ENCODE data around the gene OR2J3.
"Not testable (repeated sequence)": the region's sequence is repeated elsewhere in the genome, so short reads cannot be mapped to it uniquely, and the experiment has no call there.

Gene OR2J3

DNA sequence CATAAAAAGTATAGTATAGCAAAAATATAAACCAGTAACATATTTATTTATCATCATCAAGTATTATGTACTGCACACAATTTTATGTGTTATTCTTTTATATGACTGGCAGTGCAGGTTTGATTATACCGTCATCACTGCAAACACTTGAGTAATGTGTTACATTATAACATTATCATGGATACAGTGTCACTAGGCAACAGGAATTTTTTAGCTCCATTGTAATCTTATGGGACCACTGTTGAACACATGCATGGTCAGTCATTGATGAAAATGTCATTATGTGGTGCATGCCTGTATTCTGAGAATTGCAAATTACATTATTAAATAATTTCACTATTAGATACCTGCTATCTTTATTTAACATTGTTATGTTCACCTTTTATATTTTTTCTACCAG, 33.7 kb downstream of the OR2J3 start:
- TF ChIP-seq ZNF274 (IDR thresholded peaks at IDR 0.05; ENCODE audit: low read depth, low read length): no peak
- no peak overlapping the region for H3K4me3 ChIP-seq (ENCODE audit: low read length)

DNA sequence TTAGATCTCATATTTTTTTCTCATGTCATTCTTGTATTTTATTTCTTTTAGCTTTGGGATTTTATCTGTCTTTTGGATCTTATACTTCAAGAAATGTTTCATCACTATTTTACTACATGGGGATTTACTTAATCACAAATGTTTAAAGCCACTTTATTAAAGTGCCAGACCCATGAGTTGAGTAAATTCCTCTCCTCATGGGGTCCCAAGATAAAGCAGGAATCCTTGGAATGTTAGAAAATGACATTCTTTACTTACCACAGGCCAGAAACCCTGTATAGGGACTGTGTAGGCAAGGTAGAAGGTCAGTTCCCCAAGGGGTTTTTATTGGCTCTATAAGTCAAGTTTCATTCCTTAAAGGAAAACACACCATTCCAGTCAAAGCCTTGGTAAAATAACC, 34.5 kb downstream of the OR2J3 start:
- H3K4me3 ChIP-seq (ENCODE audit: low read length): no peak overlapping the region
- no peak for TF ChIP-seq ZNF274 (IDR thresholded peaks at IDR 0.05; ENCODE audit: low read depth, low read length)

DNA sequence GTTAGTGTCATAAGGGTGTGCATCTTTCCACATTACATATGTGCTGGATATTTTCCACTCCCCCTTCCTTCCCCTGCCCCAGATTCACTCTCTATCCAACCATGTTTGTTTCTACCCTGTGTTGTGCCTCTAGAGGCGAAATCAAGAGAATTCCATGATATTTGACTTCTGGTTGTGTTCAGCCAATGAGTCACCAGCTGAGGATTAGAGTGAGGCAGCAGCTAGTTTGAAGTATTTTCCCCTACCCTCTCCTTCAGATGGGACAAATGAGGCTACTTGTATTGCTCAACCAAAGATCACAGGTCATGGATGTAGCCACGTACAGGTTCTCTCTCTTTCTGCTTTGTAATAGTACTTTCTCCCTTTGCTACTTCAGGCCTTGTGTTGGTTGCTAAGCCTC, 38.3 kb downstream of the OR2J3 start:
- TF ChIP-seq ZNF274 (IDR thresholded peaks at IDR 0.05; ENCODE audit: low read depth, low read length): no peak
- H3K4me3 ChIP-seq (ENCODE audit: low read length): no peak overlapping the region

DNA sequence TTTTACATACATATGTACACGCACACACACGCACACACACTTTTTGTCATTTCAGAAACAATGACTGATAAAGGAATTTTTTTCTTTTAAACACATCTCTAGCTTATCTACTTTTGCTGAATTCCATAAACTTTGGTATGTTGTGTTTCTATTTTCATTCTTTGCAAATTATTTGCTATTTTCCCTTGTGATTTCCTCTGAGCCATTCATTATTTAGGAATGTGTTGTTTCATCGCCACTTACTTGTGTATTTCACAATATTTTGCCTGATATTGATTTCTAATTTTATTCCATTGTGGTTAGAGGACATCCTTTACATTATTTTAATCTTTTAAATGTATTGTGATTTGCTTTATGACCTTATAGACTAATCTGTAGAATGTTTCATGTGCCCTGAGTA, 39.2 kb downstream of the OR2J3 start:
- no peak for TF ChIP-seq ZNF274 (IDR thresholded peaks at IDR 0.05; ENCODE audit: low read depth, low read length)
- no peak overlapping the region for H3K4me3 ChIP-seq (ENCODE audit: low read length)

DNA sequence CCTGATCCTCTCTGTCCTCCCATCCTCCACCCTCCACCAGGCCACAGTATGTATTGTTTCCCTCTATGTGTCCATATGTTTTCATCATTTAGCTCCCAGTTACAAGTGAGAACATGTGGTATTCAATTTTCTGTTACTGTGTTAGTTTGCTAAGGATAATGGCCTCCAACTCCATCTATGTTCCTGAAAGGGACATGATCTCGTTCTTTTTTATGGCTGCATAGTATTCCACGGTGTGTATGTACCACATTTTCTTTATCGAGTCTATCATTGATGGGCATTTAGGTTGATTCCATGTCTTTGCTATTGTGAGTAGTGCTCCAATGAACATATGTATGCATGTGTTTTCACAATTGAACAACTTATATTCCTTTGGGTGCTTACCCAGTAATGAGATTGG, 41.6 kb downstream of the OR2J3 start:
- not testable (repeated sequence) for H3K4me3 ChIP-seq (ENCODE audit: low read length)

DNA sequence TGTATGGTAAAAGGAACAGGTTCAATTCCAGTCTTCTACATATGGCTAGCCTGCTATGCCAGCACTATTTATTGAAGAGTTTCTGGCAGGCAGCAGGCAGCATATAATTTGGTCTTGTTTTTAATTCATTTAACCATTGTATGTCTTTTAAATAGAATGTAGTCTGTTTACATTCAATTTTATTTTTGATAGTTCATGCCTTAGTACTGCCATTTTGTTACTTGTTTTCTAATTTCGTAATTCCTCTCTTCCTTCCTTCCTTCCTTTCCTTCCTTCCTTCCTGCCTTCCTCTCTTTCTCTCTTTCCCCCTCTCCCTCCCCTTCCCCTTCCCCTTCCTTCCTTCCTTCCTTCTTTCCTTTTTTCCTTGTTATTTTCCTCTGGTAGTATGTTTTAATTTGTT, 45.2 kb downstream of the OR2J3 start:
- TF ChIP-seq ZNF274 (IDR thresholded peaks at IDR 0.05; ENCODE audit: low read depth, low read length): no peak
- H3K4me3 ChIP-seq (ENCODE audit: low read length): no peak overlapping the region

DNA sequence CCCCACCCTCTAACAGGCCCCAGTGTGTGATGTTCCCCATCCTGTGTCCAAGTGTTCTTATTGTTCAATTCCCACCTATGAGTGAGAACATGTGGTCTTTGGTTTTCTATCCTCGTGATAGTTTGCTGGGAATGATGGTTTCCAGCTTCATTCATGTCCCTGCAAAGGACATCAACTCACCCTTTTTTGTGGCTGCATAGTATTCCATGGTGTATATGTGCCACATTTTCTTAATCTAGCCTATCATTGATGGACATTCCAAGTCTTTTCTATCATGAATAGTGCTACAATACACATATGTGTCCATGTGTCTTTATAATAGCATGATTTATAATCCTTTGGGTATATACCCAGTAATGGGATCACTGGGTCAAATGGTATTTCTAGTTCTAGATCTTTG, 47.3 kb downstream of the OR2J3 start:
- H3K4me3 ChIP-seq (ENCODE audit: low read length): not testable (repeated sequence)

DNA sequence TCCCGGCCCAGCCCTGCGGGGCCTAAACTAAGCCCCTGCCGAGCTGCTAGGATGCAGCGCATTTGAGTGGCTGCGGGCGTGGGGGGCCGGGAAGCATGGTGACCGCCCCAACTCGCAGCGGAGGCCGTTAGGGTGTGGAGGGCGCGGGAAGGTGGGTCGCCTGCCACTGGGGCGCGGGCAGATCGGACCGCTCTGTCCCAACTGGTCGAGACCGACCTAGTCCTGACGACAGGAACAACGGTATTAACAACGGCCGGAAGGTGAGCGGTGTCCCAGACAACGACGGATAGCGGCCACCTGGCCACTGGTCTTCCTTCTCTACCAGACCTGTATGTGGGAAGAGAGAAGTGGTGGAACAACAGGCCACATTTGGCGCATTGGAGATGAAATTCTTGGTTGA, 52.1 kb downstream of the OR2J3 start:
- H3K4me3 ChIP-seq (ENCODE audit: low read length): not testable (repeated sequence)
